DOHH2 (cell line): ENCODE data around the gene FAM136A.
A peak's percentile ranks its signal among the peaks of the same experiment; 100 is the strongest.

Experiments
- H3F3A ChIP-seq: fragments of 200-600 bp; sonication (generic), shearing (Covaris generic); 2 replicates; pipeline ENCODE4 v1.6.0; 2016; ENCODE audit warnings: antibody characterized with exemption, mild to moderate bottlenecking; ENCODE audit not compliant: control insufficient read depth, insufficient read depth
- H3K27ac ChIP-seq: fragments of 200-600 bp; sonication (generic); 2 replicates; pipeline ENCODE4 v1.5.1; 2014; ENCODE audit warnings: low read depth, mild to moderate bottlenecking, low read length, moderate library complexity
- H3K27me3 ChIP-seq: fragments of 200-600 bp; sonication (generic); 2 replicates; pipeline ENCODE4 v1.6.1; 2014; ENCODE audit warnings: mild to moderate bottlenecking, low read length, mixed read lengths; ENCODE audit not compliant: control insufficient read depth
- H3K36me3 ChIP-seq: fragments of 200-600 bp; sonication (generic); 2 replicates; pipeline ENCODE4 v1.6.1; 2014; ENCODE audit warnings: mild to moderate bottlenecking, low read length, moderate library complexity, mixed read lengths; ENCODE audit not compliant: control insufficient read depth
- H3K4me1 ChIP-seq: fragments of 200-600 bp; sonication (generic); 2 replicates; pipeline ENCODE4 v1.6.1; 2014; ENCODE audit warnings: mild to moderate bottlenecking, low read length, mixed read lengths; ENCODE audit not compliant: control insufficient read depth
- H3K4me2 ChIP-seq: fragments of 200-600 bp; sonication (generic); 2 replicates; pipeline ENCODE4 v1.6.0; 2014; ENCODE audit warnings: mild to moderate bottlenecking, low read length, moderate library complexity
- H3K4me3 ChIP-seq: fragments of 200-600 bp; sonication (generic); 2 replicates; pipeline ENCODE4 v1.5.1; 2014; ENCODE audit warnings: mild to moderate bottlenecking, low read length, mixed read lengths
- H3K79me2 ChIP-seq: fragments of 200-600 bp; sonication (generic); 2 replicates; pipeline ENCODE4 v1.6.1; 2014; ENCODE audit warnings: mild to moderate bottlenecking, low read length, mixed read lengths; ENCODE audit not compliant: control insufficient read depth
- H3K9me2 ChIP-seq: fragments of 200-600 bp; sonication (generic); replicated peaks from 2 replicates; pipeline ENCODE4 v1.6.1; 2014; ENCODE audit warnings: mild to moderate bottlenecking, low read length, mixed read lengths; ENCODE audit not compliant: control insufficient read depth
- H3K9me3 ChIP-seq: fragments of 200-600 bp; sonication (generic); 2 replicates; pipeline ENCODE4 v1.6.1; 2014; ENCODE audit warnings: antibody characterized with exemption, low read length, mixed read lengths; ENCODE audit not compliant: control insufficient read depth, insufficient read depth
- H4K20me1 ChIP-seq: fragments of 200-600 bp; sonication (generic); 2 replicates; pipeline ENCODE4 v1.6.0; 2014; ENCODE audit warnings: low read depth, mild to moderate bottlenecking, antibody characterized with exemption, low read length, moderate library complexity; ENCODE audit not compliant: control insufficient read depth, insufficient read depth
- EZH2phosphoT487 ChIP-seq: fragments of 200-600 bp; sonication (generic); IDR thresholded peaks from 2 replicates; pipeline ENCODE4 v1.6.1; 2017; ENCODE audit warnings: borderline replicate concordance, mild to moderate bottlenecking, antibody characterized with exemption, low read length, moderate library complexity, mixed read lengths
- TF ChIP-seq, protein P1 (sequence below): fragments of 200-600 bp; sonication (generic); IDR thresholded peaks from one replicate; pipeline ENCODE4 v1.5.1; 2014; ENCODE audit warnings: antibody characterized with exemption, mild to moderate bottlenecking, low read depth, low read length; ENCODE audit not compliant: poor library complexity, severe bottlenecking

FAM136A gene

DNA sequence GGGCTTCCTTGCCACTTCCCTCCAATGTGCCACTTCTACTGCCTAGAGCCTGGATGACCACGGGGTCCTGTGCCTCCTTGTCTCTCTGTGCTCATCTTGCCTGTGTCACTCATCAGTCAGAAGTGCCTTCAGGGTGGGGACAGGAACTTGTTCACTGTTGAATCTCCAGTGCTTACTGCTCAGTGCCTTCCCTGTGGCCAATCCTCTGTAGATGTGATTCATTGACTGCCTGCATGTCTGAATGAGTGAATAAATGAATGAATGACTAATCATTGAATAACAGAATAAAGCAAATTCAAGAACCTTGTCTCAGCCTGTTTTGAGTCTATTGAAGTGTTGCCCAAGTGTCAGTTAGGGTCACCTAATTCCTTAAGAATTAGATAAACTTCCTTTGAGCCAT is 42.3 kb upstream of the FAM136A start:
- Histone ChIP-seq H3K9me2 (no peaks in the 10 kb centered on the region), H3K27ac (no peak overlapping the region), H3K79me2 (no peaks in the 10 kb centered on the region), H3K4me2 (no peak overlapping the region), H4K20me1 (no peaks in the 10 kb centered on the region), H3K9me3 (no peaks in the 10 kb centered on the region), H3F3A (no peaks in the 10 kb centered on the region), H3K4me1 (no peaks in the 10 kb centered on the region), H3K4me3 (no peak overlapping the region), H3K36me3 (no peaks in the 10 kb centered on the region), H3K27me3 (peaks cover 31% of the 10 kb centered on the region)
- TF ChIP-seq, protein P1, sequence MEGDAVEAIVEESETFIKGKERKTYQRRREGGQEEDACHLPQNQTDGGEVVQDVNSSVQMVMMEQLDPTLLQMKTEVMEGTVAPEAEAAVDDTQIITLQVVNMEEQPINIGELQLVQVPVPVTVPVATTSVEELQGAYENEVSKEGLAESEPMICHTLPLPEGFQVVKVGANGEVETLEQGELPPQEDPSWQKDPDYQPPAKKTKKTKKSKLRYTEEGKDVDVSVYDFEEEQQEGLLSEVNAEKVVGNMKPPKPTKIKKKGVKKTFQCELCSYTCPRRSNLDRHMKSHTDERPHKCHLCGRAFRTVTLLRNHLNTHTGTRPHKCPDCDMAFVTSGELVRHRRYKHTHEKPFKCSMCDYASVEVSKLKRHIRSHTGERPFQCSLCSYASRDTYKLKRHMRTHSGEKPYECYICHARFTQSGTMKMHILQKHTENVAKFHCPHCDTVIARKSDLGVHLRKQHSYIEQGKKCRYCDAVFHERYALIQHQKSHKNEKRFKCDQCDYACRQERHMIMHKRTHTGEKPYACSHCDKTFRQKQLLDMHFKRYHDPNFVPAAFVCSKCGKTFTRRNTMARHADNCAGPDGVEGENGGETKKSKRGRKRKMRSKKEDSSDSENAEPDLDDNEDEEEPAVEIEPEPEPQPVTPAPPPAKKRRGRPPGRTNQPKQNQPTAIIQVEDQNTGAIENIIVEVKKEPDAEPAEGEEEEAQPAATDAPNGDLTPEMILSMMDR = no peak
- TF ChIP-seq EZH2phosphoT487 = no peak

DNA sequence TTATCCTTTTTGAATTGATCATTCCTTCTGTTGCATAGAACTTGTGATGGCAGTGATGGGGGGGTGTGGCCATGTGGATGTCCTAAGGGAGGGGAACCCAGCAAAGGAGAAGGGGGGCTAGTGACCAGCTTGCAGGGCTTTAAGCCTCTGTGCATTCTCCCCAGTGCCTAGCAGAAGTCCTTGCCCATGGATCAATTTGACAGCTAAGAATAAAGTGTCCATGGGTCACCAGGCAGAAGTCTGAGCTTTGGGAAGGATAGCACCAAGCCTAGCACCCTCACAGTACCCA is 39.6 kb upstream of the FAM136A start:
- Histone ChIP-seq H3K27ac (no peak overlapping the region), H3K79me2 (no peaks in the 10 kb centered on the region), H3K9me3 (no peaks in the 10 kb centered on the region), H3K4me2 (no peak overlapping the region), H3K4me1 (no peaks in the 10 kb centered on the region), H3F3A (no peaks in the 10 kb centered on the region), H4K20me1 (no peaks in the 10 kb centered on the region), H3K4me3 (no peak overlapping the region), H3K27me3 (peaks cover 16% of the 10 kb centered on the region), H3K9me2 (no peaks in the 10 kb centered on the region), H3K36me3 (no peaks in the 10 kb centered on the region)
- no peak for TF ChIP-seq EZH2phosphoT487
- TF ChIP-seq, protein P1 = peak; percentile 3

DNA sequence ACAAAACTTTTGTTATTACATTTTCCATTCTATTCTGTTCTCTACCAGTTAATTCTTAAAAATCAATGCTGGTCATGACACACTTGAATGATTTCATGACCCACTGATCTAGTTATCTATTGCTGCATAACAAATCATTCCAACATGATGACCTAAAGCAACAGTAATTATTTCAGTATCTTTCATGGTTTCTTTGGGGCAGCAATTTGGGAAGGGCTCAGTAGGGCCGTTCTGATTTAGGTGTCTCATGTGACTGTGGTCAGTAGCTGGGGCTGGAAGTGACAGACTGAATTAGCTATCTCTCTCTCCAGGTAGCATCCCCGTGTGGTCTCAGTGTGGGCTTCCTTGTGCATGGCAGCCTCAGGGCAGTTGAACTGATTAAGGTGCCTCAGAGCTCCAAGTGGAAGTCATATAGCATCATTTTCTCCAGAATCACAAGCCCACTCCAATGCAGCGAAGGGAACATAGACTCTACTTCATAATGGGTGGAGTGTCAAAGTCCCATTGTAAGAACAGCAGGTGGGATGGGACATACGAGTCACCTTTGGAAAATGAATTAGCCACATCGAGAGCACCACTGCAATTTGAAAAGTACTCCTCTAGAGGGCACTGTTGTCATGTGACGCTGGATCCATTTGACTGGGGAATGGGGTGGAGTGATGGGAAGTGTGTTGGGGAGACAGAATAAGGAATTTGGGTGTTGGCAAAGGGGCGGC is 39.1 kb upstream of the FAM136A start:
- no peaks in the 10 kb centered on the region for H4K20me1 ChIP-seq
- H3K9me2 ChIP-seq = no peaks in the 10 kb centered on the region
- no peak overlapping the region for H3K4me3 ChIP-seq
- H3K27me3 ChIP-seq = peaks cover 15% of the 10 kb centered on the region
- no peaks in the 10 kb centered on the region for H3K79me2 ChIP-seq
- no peak for TF ChIP-seq EZH2phosphoT487
- TF ChIP-seq, protein P1 = peak; percentile 82
- no peak overlapping the region for H3K4me2 ChIP-seq
- H3K9me3 ChIP-seq = no peaks in the 10 kb centered on the region
- no peaks in the 10 kb centered on the region for H3F3A ChIP-seq
- H3K36me3 ChIP-seq = no peaks in the 10 kb centered on the region
- no peaks in the 10 kb centered on the region for H3K4me1 ChIP-seq
- no peak overlapping the region for H3K27ac ChIP-seq

- Histone ChIP-seq H3F3A (no peaks in the 10 kb centered on the region), H3K36me3 (no peaks in the 10 kb centered on the region), H3K4me2 (no peak overlapping the region), H3K4me1 (no peaks in the 10 kb centered on the region), H3K79me2 (no peaks in the 10 kb centered on the region), H3K9me3 (no peaks in the 10 kb centered on the region), H3K27ac (no peak overlapping the region), H4K20me1 (no peaks in the 10 kb centered on the region), H3K4me3 (no peak overlapping the region), H3K27me3 (peaks cover 15% of the 10 kb centered on the region), H3K9me2 (no peaks in the 10 kb centered on the region)
- TF ChIP-seq EZH2phosphoT487 = no peak
- TF ChIP-seq, protein P1 = no peak
These were observed 38.2 kb upstream of the FAM136A start for GRCh38 chr2:70340075-70340474.
